ENCODE data around the gene WNT11. TPM values are rescaled to one million over a fixed set of nuclear protein-coding genes. Genes with fewer than 3 reads are reported as not detected.

WNT11 gene
- total RNA-seq, 1 experiment from 2014 or later = not detected

DNA sequence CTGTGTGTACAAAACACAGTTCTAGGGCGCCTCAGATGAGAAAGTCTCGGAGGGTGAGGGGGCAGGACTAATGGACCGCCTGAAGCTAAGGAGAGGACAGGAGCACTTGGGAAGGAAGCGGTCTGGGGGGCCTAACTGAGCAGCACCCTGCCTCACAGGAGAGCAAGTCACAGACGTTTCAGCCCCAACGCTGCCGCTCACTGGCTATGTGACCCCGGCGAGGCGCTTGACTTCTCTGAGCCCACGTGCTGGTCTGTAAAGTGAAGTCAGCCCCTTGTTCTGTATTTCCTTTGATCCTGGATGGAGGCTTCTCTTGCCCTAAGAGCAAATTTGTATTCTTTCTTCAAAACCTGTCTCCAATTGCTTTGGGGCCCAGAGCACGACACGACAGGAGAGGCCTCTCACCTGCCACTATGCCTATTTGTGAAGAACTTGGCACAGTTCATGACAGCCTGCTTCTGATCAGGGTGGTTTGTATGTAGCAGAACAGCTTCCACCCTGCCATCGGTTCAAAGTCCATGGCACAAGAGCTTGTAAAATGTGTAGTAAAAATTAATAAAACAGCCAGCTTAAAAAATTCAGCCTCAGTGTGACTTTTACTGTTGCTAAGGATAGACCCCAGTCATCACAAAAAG is 59.1 kb downstream of the WNT11 start:
- Mint-ChIP-seq H3K4me3 (ENCODE audit: unreplicated experiment) (no peak overlapping the region), H3K4me1 (ENCODE audit: insufficient read depth, unreplicated experiment) (peaks cover 6% of the 10 kb centered on the region), H3K9me3 (ENCODE audit: unreplicated experiment) (no peaks in the 10 kb centered on the region), H3K27ac (ENCODE audit: low read depth, unreplicated experiment) (no peak overlapping the region), H3K36me3 (ENCODE audit: insufficient read depth, unreplicated experiment) (peaks cover 6% of the 10 kb centered on the region), H3K27me3 (ENCODE audit: insufficient read depth, unreplicated experiment) (no peaks in the 10 kb centered on the region)
- no peak for DNase-seq (ENCODE audit: unreplicated experiment)
- POLR2A ChIA-PET = no interaction called here
- CTCF ChIA-PET = interaction anchor here (0.6 to 1.5 kb wide), 5 partner anchors 18 to 424 kb away, joined by 3 to 5 read pairs (median 3); no protein-coding TSS in a partner anchor
- TF ChIP-seq, protein P1, sequence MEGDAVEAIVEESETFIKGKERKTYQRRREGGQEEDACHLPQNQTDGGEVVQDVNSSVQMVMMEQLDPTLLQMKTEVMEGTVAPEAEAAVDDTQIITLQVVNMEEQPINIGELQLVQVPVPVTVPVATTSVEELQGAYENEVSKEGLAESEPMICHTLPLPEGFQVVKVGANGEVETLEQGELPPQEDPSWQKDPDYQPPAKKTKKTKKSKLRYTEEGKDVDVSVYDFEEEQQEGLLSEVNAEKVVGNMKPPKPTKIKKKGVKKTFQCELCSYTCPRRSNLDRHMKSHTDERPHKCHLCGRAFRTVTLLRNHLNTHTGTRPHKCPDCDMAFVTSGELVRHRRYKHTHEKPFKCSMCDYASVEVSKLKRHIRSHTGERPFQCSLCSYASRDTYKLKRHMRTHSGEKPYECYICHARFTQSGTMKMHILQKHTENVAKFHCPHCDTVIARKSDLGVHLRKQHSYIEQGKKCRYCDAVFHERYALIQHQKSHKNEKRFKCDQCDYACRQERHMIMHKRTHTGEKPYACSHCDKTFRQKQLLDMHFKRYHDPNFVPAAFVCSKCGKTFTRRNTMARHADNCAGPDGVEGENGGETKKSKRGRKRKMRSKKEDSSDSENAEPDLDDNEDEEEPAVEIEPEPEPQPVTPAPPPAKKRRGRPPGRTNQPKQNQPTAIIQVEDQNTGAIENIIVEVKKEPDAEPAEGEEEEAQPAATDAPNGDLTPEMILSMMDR (IDR thresholded peaks at IDR 0.05; ENCODE audit: unreplicated experiment) = no peak
- BruUV-seq (replicated peaks) = no TSS peak
- intact Hi-C loops (cut with micrococcal nuclease) = no loop called here

DNA sequence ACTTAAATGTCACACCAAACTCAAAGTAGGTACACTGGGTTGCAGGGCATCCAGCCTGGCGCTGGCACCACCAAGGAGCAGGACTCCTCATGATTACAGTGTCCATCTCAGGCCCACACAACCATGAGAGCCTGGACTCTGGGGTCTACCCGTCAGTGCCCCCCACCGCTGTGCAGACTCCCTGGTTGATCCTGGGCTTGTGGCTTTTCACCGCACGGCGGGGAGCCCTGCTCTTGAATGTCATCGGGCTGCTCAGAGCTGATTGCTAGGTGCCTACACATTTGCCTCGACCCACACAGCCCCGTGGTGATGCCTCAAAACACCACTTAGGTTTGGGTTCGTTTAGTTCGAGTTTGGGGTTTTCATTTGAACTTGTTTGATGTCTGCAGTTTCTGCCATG is 63.0 kb downstream of the WNT11 start:
- Mint-ChIP-seq H3K4me3 (ENCODE audit: unreplicated experiment) (no peak overlapping the region), H3K36me3 (ENCODE audit: insufficient read depth, unreplicated experiment) (peaks cover 17% of the 10 kb centered on the region), H3K27ac (ENCODE audit: low read depth, unreplicated experiment) (no peak overlapping the region), H3K27me3 (ENCODE audit: insufficient read depth, unreplicated experiment) (no peaks in the 10 kb centered on the region), H3K9me3 (ENCODE audit: unreplicated experiment) (no peaks in the 10 kb centered on the region), H3K4me1 (ENCODE audit: insufficient read depth, unreplicated experiment) (peaks cover 6% of the 10 kb centered on the region)
- intact Hi-C loops (cut with micrococcal nuclease) = no loop called here
- TF ChIP-seq, protein P1 (IDR thresholded peaks at IDR 0.05; ENCODE audit: unreplicated experiment) = no peak
- ChIA-PET CTCF (interaction anchor here (1.4 kb wide), 1 partner anchor 9 kb away, joined by 10 read pairs; no protein-coding TSS in a partner anchor), POLR2A (no interaction called here)
- DNase-seq (ENCODE audit: unreplicated experiment) = no peak
- BruUV-seq (replicated peaks) = no TSS peak

DNA sequence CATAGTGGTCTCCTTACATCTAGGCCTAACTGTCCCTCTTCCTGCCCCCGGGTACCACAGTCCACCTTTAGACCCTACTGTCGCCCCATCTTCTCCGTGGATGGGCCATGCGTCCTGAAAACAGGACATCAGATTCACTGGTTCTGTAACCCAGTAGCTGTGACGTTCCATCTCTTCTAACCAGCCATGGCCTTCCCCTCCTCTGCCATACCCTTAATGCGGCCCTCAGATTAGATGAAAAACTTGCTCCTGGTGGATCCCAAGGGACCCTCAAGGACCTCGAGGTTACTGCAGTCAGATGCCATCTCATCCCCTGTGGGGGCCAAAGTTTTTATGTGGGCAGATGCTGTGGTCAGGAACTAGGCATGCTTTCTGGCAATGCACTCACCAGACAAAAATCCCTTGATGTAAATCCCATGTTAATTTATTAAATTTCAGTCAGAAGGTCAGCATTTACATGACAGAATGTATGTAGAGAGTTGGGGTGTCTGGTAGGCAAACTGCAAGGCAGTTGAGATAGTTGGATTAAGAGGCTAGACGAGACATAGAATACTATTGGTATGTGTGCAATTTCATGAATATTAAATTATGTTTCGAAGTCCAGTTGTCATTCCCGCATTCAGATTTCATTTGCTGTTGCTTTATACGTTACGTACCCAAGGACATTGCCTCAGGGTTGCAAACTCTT is 64.3 kb downstream of the WNT11 start:
- Mint-ChIP-seq H3K27ac (ENCODE audit: low read depth, unreplicated experiment) (no peak overlapping the region), H3K9me3 (ENCODE audit: unreplicated experiment) (no peaks in the 10 kb centered on the region), H3K36me3 (ENCODE audit: insufficient read depth, unreplicated experiment) (peaks cover 20% of the 10 kb centered on the region), H3K4me3 (ENCODE audit: unreplicated experiment) (no peak overlapping the region), H3K4me1 (ENCODE audit: insufficient read depth, unreplicated experiment) (peaks cover 6% of the 10 kb centered on the region), H3K27me3 (ENCODE audit: insufficient read depth, unreplicated experiment) (no peaks in the 10 kb centered on the region)
- DNase-seq (ENCODE audit: unreplicated experiment) = no peak
- BruUV-seq (replicated peaks) = no TSS peak
- POLR2A ChIA-PET = no interaction called here
- TF ChIP-seq, protein P1 (IDR thresholded peaks at IDR 0.05; ENCODE audit: unreplicated experiment) = no peak
- intact Hi-C loops (cut with micrococcal nuclease) = no loop called here
- CTCF ChIA-PET = interaction anchor here (1.2 to 1.4 kb wide), 2 partner anchors 10 to 245 kb away, joined by 4 to 10 read pairs; no protein-coding TSS in a partner anchor

DNA sequence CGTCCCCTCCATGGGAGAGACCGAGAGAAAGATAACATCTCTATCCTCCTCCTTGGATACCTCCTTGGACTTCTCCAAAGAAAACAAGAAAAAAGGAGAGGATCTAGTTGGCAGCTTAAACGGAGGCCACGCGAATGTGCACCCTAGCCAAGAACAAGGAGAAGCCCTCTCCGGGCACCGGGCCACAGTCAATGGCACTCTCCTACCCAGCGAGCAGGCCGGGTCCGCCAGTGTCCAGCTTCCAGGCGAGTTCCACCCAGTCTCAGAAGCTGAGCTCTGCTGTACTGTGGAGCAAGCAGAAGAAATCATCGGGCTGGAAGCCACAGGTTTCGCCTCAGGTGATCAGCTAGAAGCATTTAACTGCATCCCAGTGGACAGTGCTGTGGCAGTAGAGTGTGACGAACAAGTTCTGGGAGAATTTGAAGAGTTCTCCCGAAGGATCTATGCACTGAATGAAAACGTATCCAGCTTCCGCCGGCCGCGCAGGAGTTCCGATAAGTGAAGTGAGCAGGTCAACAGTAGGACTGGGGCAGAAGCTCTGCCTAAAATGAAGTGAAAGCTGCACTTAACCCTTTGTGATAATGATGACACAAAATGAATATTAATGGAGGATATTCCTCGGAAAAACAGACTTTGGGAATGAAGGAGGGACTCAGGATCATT is 65.3 kb downstream of the WNT11 start:
- no peak for DNase-seq (ENCODE audit: unreplicated experiment)
- peaks cover 23% of the 10 kb centered on the region for H3K36me3 Mint-ChIP-seq (ENCODE audit: insufficient read depth, unreplicated experiment)
- TF ChIP-seq, protein P1 (IDR thresholded peaks at IDR 0.05; ENCODE audit: unreplicated experiment) = no peak
- ChIA-PET CTCF (interaction anchor here (1.2 to 2.3 kb wide), 2 partner anchors 11 to 244 kb away, joined by 4 to 13 read pairs; no protein-coding TSS in a partner anchor), POLR2A (interaction anchor here (0.7 kb wide), 1 partner anchor 20 kb away, joined by 3 read pairs; no protein-coding TSS in a partner anchor)
- no peak overlapping the region for H3K4me3 Mint-ChIP-seq (ENCODE audit: unreplicated experiment)
- no peaks in the 10 kb centered on the region for H3K27me3 Mint-ChIP-seq (ENCODE audit: insufficient read depth, unreplicated experiment)
- H3K9me3 Mint-ChIP-seq (ENCODE audit: unreplicated experiment) = no peaks in the 10 kb centered on the region
- H3K4me1 Mint-ChIP-seq (ENCODE audit: insufficient read depth, unreplicated experiment) = peaks cover 6% of the 10 kb centered on the region
- BruUV-seq (replicated peaks) = TSS peak; percentile 26
- H3K27ac Mint-ChIP-seq (ENCODE audit: low read depth, unreplicated experiment) = no peak overlapping the region
- intact Hi-C loops (cut with micrococcal nuclease) = no loop called here
